Right renal cortex interstitium (tissue), 3 donors: ENCODE results near the gene CDK14. TPM values are rescaled to one million over a fixed set of nuclear protein-coding genes. Genes with fewer than 3 reads are reported as not detected.

Experiments used
- DNase-seq, 3 donors: peaks; one replicate each; pipeline ENCODE4 v3.0.0-alpha.2; 2013; ENCODE audit warnings: low read depth in 3 of 3, low spot score in 2 of 3
- polyA plus RNA-seq, 3 donors: library from polyadenylated mRNA; unstranded; fragments of 120-200 nt; gene quantifications; one replicate each; pipeline ENCODE4 v1.2.1, GENCODE V29; 2013; ENCODE audit not compliant: insufficient read length in 3 of 3

The CDK14 gene
- polyA plus RNA-seq, 3 donors: 33.6 to 38.4 (median 36.2) TPM

- DNase-seq: no peak
Observed at GRCh38 chr7:91079487-91079886, 483.4 kb downstream of the CDK14 start.

GRCh38 chr7:91080351-91080750 lies 484.2 kb downstream of the CDK14 start:
- DNase-seq: no peak

- no peak for DNase-seq
Observed at GRCh38 chr7:91082038-91082437, 485.9 kb downstream of the CDK14 start.

GRCh38 chr7:91082852-91083495 lies 486.9 kb downstream of the CDK14 start:
- no peak for DNase-seq

GRCh38 chr7:91083855-91084644 lies 487.9 kb downstream of the CDK14 start:
- no peak for DNase-seq

GRCh38 chr7:91085175-91085574 lies 489.1 kb downstream of the CDK14 start:
- no peak for DNase-seq

GRCh38 chr7:91086200-91086599 lies 490.1 kb downstream of the CDK14 start:
- DNase-seq: no peak

- no peak for DNase-seq
Observed at GRCh38 chr7:91088156-91088555, 492.0 kb downstream of the CDK14 start.

- DNase-seq: no peak
Observed at GRCh38 chr7:91088691-91089090, 492.6 kb downstream of the CDK14 start.

GRCh38 chr7:91089382-91089963 lies 493.4 kb downstream of the CDK14 start:
- DNase-seq: no peak

GRCh38 chr7:91090684-91091083 lies 494.6 kb downstream of the CDK14 start:
- no peak for DNase-seq

- no peak for DNase-seq
Observed at GRCh38 chr7:91091631-91092030, 495.5 kb downstream of the CDK14 start.

GRCh38 chr7:91093181-91093580 lies 497.1 kb downstream of the CDK14 start:
- DNase-seq: no peak

- no peak for DNase-seq
Observed at GRCh38 chr7:91098566-91098965, 502.4 kb downstream of the CDK14 start.

GRCh38 chr7:91103363-91103762 lies 507.2 kb downstream of the CDK14 start:
- DNase-seq: no peak

GRCh38 chr7:91107460-91107859 lies 511.3 kb downstream of the CDK14 start:
- no peak for DNase-seq

- DNase-seq: no peak
Observed at GRCh38 chr7:91109200-91109599, 513.1 kb downstream of the CDK14 start.

GRCh38 chr7:91112902-91113341 lies 516.8 kb downstream of the CDK14 start:
- DNase-seq: no peak

GRCh38 chr7:91114232-91114631 lies 518.1 kb downstream of the CDK14 start:
- no peak for DNase-seq

- no peak for DNase-seq
Observed at GRCh38 chr7:91126762-91127161, 530.6 kb downstream of the CDK14 start.

- no peak for DNase-seq
Observed at GRCh38 chr7:91127325-91127724, 531.2 kb downstream of the CDK14 start.

GRCh38 chr7:91127959-91128358 lies 531.8 kb downstream of the CDK14 start:
- peak in 1 of 3 donors; percentile 57 for DNase-seq
